Measurements from ENCODE around the gene OR2A1.
"Not testable (repeated sequence)": the region's sequence is repeated elsewhere in the genome, so short reads cannot be mapped to it uniquely, and the experiment has no call there.

- TF ChIP-seq POLR2AphosphoS5 (IDR thresholded peaks at IDR 0.05; ENCODE audit: low read depth, low read length); FOSL1 (IDR thresholded peaks at IDR 0.05; ENCODE audit: insufficient read depth, low read depth, low read length); CTCF (IDR thresholded peaks at IDR 0.05; ENCODE audit: control extremely low read depth in 1 of 3, insufficient read depth in 1 of 3, low read depth in 1 of 3, low read length in 3 of 3); EZH2 (IDR thresholded peaks at IDR 0.05; ENCODE audit: low read depth, low read length, severe bottlenecking); CHD1 (IDR thresholded peaks at IDR 0.05; ENCODE audit: low read depth, low read length); BACH1 (IDR thresholded peaks at IDR 0.05; ENCODE audit: low read length); SIN3A (conservative IDR thresholded peaks at IDR 0.05 in 1 of 2, IDR thresholded peaks at IDR 0.05 in 1 of 2; ENCODE audit: low read depth in 1 of 2, low read length in 2 of 2); ZNF274 (IDR thresholded peaks at IDR 0.05; ENCODE audit: borderline replicate concordance, extremely low read depth, low read length); MAX (IDR thresholded peaks at IDR 0.05); RFX5 (IDR thresholded peaks at IDR 0.05; ENCODE audit: borderline replicate concordance, low read depth, low read length); SUZ12 (IDR thresholded peaks at IDR 0.05; ENCODE audit: low read length): not testable (repeated sequence)
These were observed 39.4 kb downstream of the OR2A1 start for GRCh38 chr7:144351667-144352066.
